HepG2 (cell line): Measurements from ENCODE around the gene PKP1. TPM values are rescaled to one million over a fixed set of nuclear protein-coding genes. Genes with fewer than 3 reads are reported as not detected.

Source experiments
- ATAC-seq: fragments of 200-7000 bp; cut with Tn5 transposase; 3 replicates; pipeline ENCODE4 v1.9.1; 2020; ENCODE audit warnings: mild to moderate bottlenecking, moderate library complexity
- BruUV-seq: library from RNA; stranded (reverse); fragments of 400-500 nt; replicated peaks from 2 replicates; lab custom pipeline; 2021; lab: Mats Ljungman, UMichigan
- CTCF ChIA-PET: fragments of 300-600 bp; formaldehyde crosslinking; extraction: SDS; loops from one replicate; lab custom pipeline; 2021; ENCODE audit warnings: low total read pairs, inconsistent platforms, low intra/inter-chr PET ratio; lab: Yijun Ruan, JAX
- POLR2A ChIA-PET: fragments of 350-600 bp; sonication (Branson Sonifier 250); formaldehyde crosslinking; loops from one replicate; lab custom pipeline; 2020; ENCODE audit warnings: antibody characterized with exemption, inconsistent platforms; lab: Yijun Ruan, JAX
- DNase-seq: peaks from one replicate; pipeline ENCODE4 v3.0.0-alpha.2; 2015; ENCODE audit warnings: low spot score
- FAIRE-seq: peaks from 3 replicates; lab custom pipeline; 2011; peaks lifted over from hg19 to GRCh38; lab: Jason Lieb, UNC
- H2AFZ ChIP-seq: one replicate; pipeline ENCODE4 v1.6.1; 2011; ENCODE audit warnings: low read length, inconsistent platforms
- H3K27ac ChIP-seq: fragments of 300-600 bp; 3 replicates; pipeline ENCODE4 v1.8.0; 2011; ENCODE audit warnings: mixed run types, mild to moderate bottlenecking, mixed read lengths, low read length, inconsistent platforms; ENCODE audit not compliant: insufficient read depth; ENCODE audit errors: extremely low read length
- H3K27me3 ChIP-seq, 2 experiments: fragments of 200-600 bp in 1 of 2; 2 replicates in 1 of 2; 3 replicates in 1 of 2; pipeline versions ENCODE4 v1.6.0 to v1.8.0; 2011; ENCODE audit warnings: low read length in 2 of 2, mild to moderate bottlenecking in 2 of 2, moderate library complexity in 2 of 2, inconsistent platforms in 1 of 2; ENCODE audit not compliant: insufficient read depth in 2 of 2, control insufficient read depth in 1 of 2
- H3K36me3 ChIP-seq, 2 experiments: fragments of 200-600 bp in 1 of 2; replicated peaks in 1 of 2; 2 replicates in 1 of 2; 3 replicates in 1 of 2; pipeline versions ENCODE4 v1.5.1 to v1.8.0; 2011; ENCODE audit warnings: low read length in 2 of 2, inconsistent platforms in 1 of 2; ENCODE audit not compliant: insufficient read depth in 2 of 2, control insufficient read depth in 1 of 2
- H3K4me1 ChIP-seq: 2 replicates; pipeline ENCODE4 v1.5.1; 2012; ENCODE audit warnings: low read length, inconsistent platforms; ENCODE audit not compliant: insufficient read depth
- H3K4me2 ChIP-seq: 2 replicates; pipeline ENCODE4 v1.6.0; 2011; ENCODE audit warnings: low read depth, low read length, inconsistent platforms
- H3K4me3 ChIP-seq, 3 experiments: fragments of 200-600 bp in 1 of 3; sonication (generic), shearing (Covaris generic) in 1 of 3; replicated peaks in 1 of 3; 2 replicates each; pipeline ENCODE4 v1.5.1; 2011 to 2016; ENCODE audit warnings: low read length in 3 of 3, inconsistent platforms in 2 of 3, low read depth in 2 of 3, mild to moderate bottlenecking in 2 of 3, control low read depth in 1 of 3, mixed read lengths in 1 of 3; ENCODE audit not compliant: insufficient read depth in 1 of 3
- H3K79me2 ChIP-seq: one replicate; pipeline ENCODE4 v1.6.1; 2011; ENCODE audit warnings: low read length, inconsistent platforms; ENCODE audit not compliant: insufficient read depth
- H3K9ac ChIP-seq: 2 replicates; pipeline ENCODE4 v1.6.0; 2011; ENCODE audit warnings: mild to moderate bottlenecking, low read depth, low read length, inconsistent platforms; ENCODE audit not compliant: insufficient read depth
- H3K9me3 ChIP-seq: 2 replicates; pipeline ENCODE4 v1.5.1; 2012; ENCODE audit warnings: mild to moderate bottlenecking, low read length
- H4K20me1 ChIP-seq: 2 replicates; pipeline ENCODE4 v1.6.0; 2011; ENCODE audit warnings: inconsistent platforms, mild to moderate bottlenecking, low read length, moderate library complexity; ENCODE audit not compliant: insufficient read depth
- ARID2 ChIP-seq: sonication (generic); formaldehyde crosslinking; IDR thresholded peaks from 2 replicates; pipeline ENCODE4 v1.8.1; 2022; ENCODE audit warnings: mild to moderate bottlenecking, missing genetic modification reagents, borderline replicate concordance
- CHD2 ChIP-seq: IDR thresholded peaks from 2 replicates; pipeline ENCODE4 v1.6.1; 2011; ENCODE audit warnings: low read depth, low read length, improper control_type of control experiment
- GATAD2A ChIP-seq: IDR thresholded peaks from 2 replicates; pipeline ENCODE4 v1.6.1; 2016
- GTF2F1 ChIP-seq: fragments of 150-350 bp; IDR thresholded peaks from 2 replicates; pipeline ENCODE4 v1.6.1; 2014; ENCODE audit warnings: low read length
- HES4 ChIP-seq: sonication (generic); formaldehyde crosslinking; IDR thresholded peaks from 2 replicates; pipeline ENCODE4 v1.9.0; 2021; ENCODE audit warnings: mild to moderate bottlenecking, missing genetic modification reagents, borderline replicate concordance
- MATR3 ChIP-seq: sonication (generic); formaldehyde crosslinking; IDR thresholded peaks from 2 replicates; pipeline ENCODE4 v1.4.0; 2020; ENCODE audit warnings: missing genetic modification reagents
- SATB2 ChIP-seq: sonication (generic); formaldehyde crosslinking; IDR thresholded peaks from 2 replicates; pipeline ENCODE4 v1.5.0; 2020; ENCODE audit warnings: missing genetic modification reagents
- ZBED4 ChIP-seq: sonication (generic); formaldehyde crosslinking; IDR thresholded peaks from 2 replicates; pipeline ENCODE4 v1.4.0; 2020; ENCODE audit warnings: missing genetic modification reagents, borderline replicate concordance
- ZBTB8A ChIP-seq: sonication (generic); formaldehyde crosslinking; IDR thresholded peaks from 2 replicates; pipeline ENCODE4 v1.4.0; 2020; ENCODE audit warnings: mild to moderate bottlenecking, low read depth, missing genetic modification reagents, borderline replicate concordance
- ZNF124 ChIP-seq: sonication (generic); formaldehyde crosslinking; IDR thresholded peaks from 2 replicates; pipeline ENCODE4 v1.4.0; 2020; ENCODE audit warnings: missing genetic modification reagents
- ZNF138 ChIP-seq: sonication (generic); formaldehyde crosslinking; IDR thresholded peaks from 2 replicates; pipeline ENCODE4 v1.5.0; 2020; ENCODE audit warnings: mild to moderate bottlenecking, low read depth, missing genetic modification reagents
- ZNF326 ChIP-seq: sonication (generic); formaldehyde crosslinking; IDR thresholded peaks from 2 replicates; pipeline ENCODE4 v1.4.0; 2020; ENCODE audit warnings: missing genetic modification reagents, borderline replicate concordance
- ZNF547 ChIP-seq: sonication (generic); formaldehyde crosslinking; IDR thresholded peaks from 2 replicates; pipeline ENCODE4 v1.5.1; 2020; ENCODE audit warnings: mild to moderate bottlenecking, missing genetic modification reagents
- ZNF616 ChIP-seq: sonication (generic); formaldehyde crosslinking; IDR thresholded peaks from 2 replicates; pipeline ENCODE4 v1.5.0; 2020; ENCODE audit warnings: low read depth, mild to moderate bottlenecking, missing genetic modification reagents
- WGBS: methylation state at CpG from one replicate; pipeline ENCODE4 v1.1.6; 2017; ENCODE audit warnings: low lambda C conversion rate; 5-methylcytosine and 5-hydroxymethylcytosine counted together
- in situ Hi-C: cut with HindIII; loops from 2 replicates; pipeline ENCODE4 v1.10.0; 2017; ENCODE audit warnings: low pct_unique_long_range_greater_than_20kb; ENCODE audit not compliant: extremely low pct_ligation_motif_present
- intact Hi-C: fragments of 100-400 bp; cut with micrococcal nuclease; formaldehyde crosslinking; loops from one replicate; pipeline ENCODE4 v1.10.0; 2022; ENCODE audit not compliant: unreplicated experiment
- polyA plus RNA-seq, 8 experiments: library from polyadenylated mRNA; depleted of rRNA in 3 of 8; stranded (reverse) in 7 of 8; unstranded in 1 of 8; fragments of >200 nt; fragmentation: Illumina TruSeq in 4 of 8; extraction: Trizol in 4 of 8; gene quantifications; 2 replicates each; pipeline versions ENCODE4 v1.2.1 to v1.2.3, GENCODE V29; 2011 to 2016; ENCODE audit warnings: low read depth in 4 of 8, missing spikeins in 1 of 8, mixed read lengths in 1 of 8; ENCODE audit not compliant: insufficient read depth in 1 of 8
- total RNA-seq, 5 experiments: library from RNA; depleted of rRNA; stranded (reverse); fragments of >200 nt; fragmentation: Illumina TruSeq; extraction: Trizol; gene quantifications; 2 replicates each; pipeline ENCODE4 v1.2.3, GENCODE V29; 2016; ENCODE audit warnings: low read depth in 1 of 5
- TF ChIP-seq, protein P1 (sequence below): sonication (generic); formaldehyde crosslinking; IDR thresholded peaks from 2 replicates; pipeline ENCODE4 v1.8.0; 2022; ENCODE audit warnings: missing genetic modification reagents, low read depth, mild to moderate bottlenecking, borderline replicate concordance

The PKP1 gene
- total and polyA plus RNA-seq, 2 of the 13 experiments (the other 11 are each of a cell fraction or from before 2014, with no cell fraction given) = not detected

DNA sequence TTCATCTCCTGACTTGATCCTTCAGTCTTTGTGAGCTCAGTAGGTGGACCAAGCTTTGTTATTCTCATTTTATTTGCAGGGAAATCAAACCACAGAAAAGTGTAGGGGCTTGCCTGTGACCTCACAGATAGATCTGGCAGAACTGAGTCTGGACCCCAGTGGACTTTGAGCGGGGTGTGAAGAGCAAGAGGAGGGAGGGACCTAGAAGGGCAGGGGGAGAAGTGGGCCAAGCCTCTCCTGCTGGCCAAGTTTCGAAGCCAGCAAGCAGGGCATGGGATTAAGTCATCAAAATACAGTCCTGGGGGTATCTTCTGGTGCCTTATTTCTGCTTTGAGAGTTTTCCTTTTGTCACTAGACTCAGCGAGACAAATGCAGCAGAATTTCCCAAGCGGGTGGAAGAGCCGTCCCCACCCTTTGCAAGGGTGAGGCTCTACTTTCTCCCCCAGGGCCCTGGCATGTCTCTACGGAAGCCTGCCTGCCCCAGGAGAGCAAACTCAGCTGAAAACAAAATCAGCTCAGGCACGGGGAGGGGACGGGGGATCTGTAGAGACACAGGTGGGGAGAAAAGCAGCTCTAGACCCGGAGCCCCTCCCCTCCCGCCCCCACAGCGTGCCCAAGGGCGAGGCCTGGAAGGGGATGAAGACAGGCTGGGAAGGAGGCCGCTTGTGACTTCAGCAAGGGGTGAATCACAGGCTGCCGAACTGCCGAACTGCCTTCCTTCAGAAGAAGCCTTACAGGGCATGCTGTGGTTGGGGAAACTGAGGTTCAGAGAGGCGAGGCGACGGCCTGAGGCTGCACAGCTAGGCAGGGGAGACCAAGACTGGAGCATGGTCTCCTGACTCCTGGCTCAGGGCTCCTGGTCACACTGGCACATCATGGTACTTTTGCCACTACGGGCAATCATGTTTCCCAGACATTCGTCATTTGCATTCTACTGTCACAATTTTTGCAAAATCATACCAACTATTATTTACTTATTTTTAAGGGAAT is 19.2 kb downstream of the PKP1 start:
- Histone ChIP-seq H3K36me3 (no peaks in the 10 kb centered on the region), H4K20me1 (no peaks in the 10 kb centered on the region), H3K9ac (no peak overlapping the region), H3K4me3 (no peak overlapping the region), H3K4me2 (no peak overlapping the region), H3K4me1 (peaks cover 8% of the 10 kb centered on the region), H3K9me3 (no peaks in the 10 kb centered on the region), H3K27ac (no peak overlapping the region), H3K79me2 (no peaks in the 10 kb centered on the region), H3K27me3 (peaks cover 4 to 31% of the 10 kb centered on the region in 2 experiments; a peak in 3 of 5 replicates), H2AFZ (no peak overlapping the region)
- ChIA-PET CTCF (no interaction called here), POLR2A (no interaction called here)
- WGBS = 36% methylated on average over 20 of the region's 20 CpGs
- DNase-seq (no peak), FAIRE-seq (no peak), ATAC-seq (no peak)
- TF ChIP-seq SATB2 = no peak
- TF ChIP-seq ZNF616 (CRISPR knock-in tag) = no peak
- no peak for TF ChIP-seq ZNF326
- TF ChIP-seq ARID2 (CRISPR knock-in tag) = no peak
- TF ChIP-seq MATR3 (CRISPR knock-in tag) = no peak
- TF ChIP-seq GATAD2A (CRISPR knock-in tag) = no peak
- TF ChIP-seq ZNF124 (CRISPR knock-in tag) = no peak
- no peak for TF ChIP-seq CHD2
- intact Hi-C loops (no loop called here), in situ Hi-C loops (no loop called here)
- no TSS peak for BruUV-seq

GRCh38 chr1:201304126-201304525 is 20.8 kb downstream of the PKP1 start:
- intact Hi-C loops (no loop called here), in situ Hi-C loops (no loop called here)
- no peak for DNase-seq
- H3K9ac ChIP-seq = no peak overlapping the region
- H3K79me2 ChIP-seq = no peaks in the 10 kb centered on the region
- H3K4me3 ChIP-seq = no peak overlapping the region
- no TSS peak for BruUV-seq
- ChIA-PET POLR2A (no interaction called here), CTCF (no interaction called here)
- FAIRE-seq = no peak
- H3K36me3 ChIP-seq = no peaks in the 10 kb centered on the region
- H2AFZ ChIP-seq = no peak overlapping the region
- WGBS = 4% methylated on average over 3 of the region's 3 CpGs
- H3K4me2 ChIP-seq = no peak overlapping the region
- H3K9me3 ChIP-seq = no peaks in the 10 kb centered on the region
- no peak overlapping the region for H3K27ac ChIP-seq
- H3K4me1 ChIP-seq = peaks cover 3% of the 10 kb centered on the region
- no peak for ATAC-seq
- peaks cover 4 to 35% of the 10 kb centered on the region in 2 experiments; a peak in 3 of 5 replicates for H3K27me3 ChIP-seq
- H4K20me1 ChIP-seq = no peaks in the 10 kb centered on the region
- TF ChIP-seq ZBED4 (no peak), ZNF547 (CRISPR knock-in tag) (no peak), ZNF138 (no peak), HES4 (CRISPR knock-in tag) (no peak), ZBTB8A (no peak), GTF2F1 (no peak)
- TF ChIP-seq, protein P1, sequence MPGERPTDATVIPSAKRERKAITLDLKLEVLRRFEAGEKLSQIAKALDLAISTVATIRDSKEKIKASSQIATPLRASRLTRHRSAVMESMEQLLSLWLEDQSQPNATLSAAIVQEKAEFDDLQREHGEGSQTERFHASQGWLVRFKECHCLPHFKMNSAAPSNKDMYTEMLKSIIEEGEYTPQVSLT = no peak
